Measurements from ENCODE around the gene PLBD2.

Gene PLBD2

GRCh38 chr12:113358381-113359132, at the start of gene PLBD2:
Gene PLBD2, plus strand, starts transcription at chr12:113358587. Its CDS starts 14 bp downstream, at chr12:113358601.
- peak; percentile 87 for DNase-seq

DNA sequence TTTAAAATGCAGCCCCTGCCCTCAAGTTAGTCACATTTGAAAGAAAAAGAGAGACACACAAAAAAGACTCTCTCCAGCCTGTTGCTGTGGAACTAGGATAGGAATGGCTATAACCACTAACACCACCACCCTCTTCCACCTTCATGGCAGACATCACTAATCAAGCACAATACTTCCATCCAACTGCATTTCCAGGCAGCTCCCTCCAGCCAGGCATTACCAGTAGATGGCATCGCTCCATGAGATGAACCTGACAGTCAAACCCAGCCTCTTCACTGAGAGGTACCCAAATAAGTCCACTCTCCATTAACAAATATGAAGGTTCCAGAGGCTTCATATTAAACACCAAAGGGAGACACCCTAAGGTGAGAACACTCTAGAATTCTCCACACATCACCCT, 47.9 kb upstream of the PLBD2 start:
- no peak for DNase-seq

DNA sequence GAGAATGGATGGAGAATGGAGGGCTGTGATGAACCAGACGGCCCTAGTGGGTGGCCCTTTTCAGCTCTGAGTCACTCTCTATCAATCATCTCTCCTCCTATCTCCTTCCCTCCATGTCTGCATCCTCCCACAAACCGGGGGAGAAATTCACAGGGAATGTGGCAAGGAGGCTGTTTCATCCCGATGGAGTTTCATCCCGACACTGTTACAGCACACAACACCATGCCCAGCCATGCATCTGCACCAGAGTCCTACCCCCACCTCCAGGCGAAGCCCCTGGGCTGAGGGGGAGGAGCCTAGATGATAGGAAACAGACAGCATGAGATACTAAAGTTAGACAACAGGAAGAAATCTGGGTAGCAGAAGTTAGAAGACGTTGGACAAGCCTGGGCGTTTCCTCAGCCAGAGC, 44.3 kb upstream of the PLBD2 start:
- DNase-seq, result no peak

- no peak for DNase-seq
These were observed 43.0 kb upstream of the PLBD2 start for GRCh38 chr12:113315358-113315757.

DNA sequence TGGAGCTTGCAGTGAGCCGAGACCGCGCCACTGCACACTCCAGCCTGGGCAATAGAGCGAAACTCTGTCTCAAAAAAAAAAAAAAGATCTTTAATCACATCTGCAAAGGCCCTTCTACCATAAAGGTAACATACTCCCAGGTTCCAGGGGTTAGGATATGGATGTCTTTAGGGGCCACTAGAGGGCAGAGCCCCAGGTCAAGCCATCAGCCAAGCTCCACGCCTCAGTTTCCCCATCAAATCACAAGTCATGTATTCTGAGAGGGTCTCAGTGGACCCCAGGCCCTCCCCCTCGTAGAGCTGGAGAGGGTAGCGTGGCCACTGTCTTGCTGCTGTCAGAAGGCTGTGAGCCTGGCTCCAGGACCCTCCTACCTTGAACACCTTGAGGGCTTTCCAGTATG, 42.2 kb upstream of the PLBD2 start:
- no peak for DNase-seq

GRCh38 chr12:113317122-113317521, 41.3 kb upstream of the PLBD2 start:
- DNase-seq, result no peak

- no peak for DNase-seq
These were observed 40.2 kb upstream of the PLBD2 start for GRCh38 chr12:113318046-113318656.

DNA sequence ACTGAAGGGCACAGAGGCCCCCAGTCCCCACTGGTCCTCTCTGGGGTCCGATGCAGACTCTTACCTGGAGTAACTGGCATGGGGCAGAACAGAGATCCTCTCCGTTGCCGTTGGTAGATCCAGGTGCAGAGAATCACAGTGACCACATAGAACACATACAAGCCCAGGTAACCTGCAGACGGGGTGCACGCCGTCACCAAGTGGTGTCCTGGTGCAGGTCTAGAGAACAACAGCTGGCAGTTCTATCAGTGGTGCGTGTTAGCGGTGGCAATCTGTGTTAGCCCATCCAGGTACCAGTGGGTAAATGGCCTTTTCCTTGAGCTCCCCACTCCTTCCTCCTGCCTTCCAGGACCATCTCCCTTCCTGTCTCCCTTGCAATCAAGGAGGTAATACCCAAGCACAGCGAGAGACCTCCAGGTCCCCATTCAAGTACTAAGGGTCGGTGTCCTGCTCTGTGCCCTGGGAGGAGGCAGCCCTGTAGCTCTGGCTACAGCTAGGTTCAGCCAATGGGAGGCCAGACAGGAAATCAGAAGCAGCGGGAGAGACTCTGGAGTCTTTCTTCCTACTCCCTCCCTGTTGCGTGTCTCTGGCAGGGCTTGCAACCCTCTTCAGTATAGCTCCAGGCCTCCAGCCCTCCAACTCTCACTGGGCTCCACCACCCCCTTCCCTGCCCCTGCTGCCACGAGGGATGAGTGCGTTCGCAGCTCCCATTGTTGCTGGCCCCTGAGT, 39.3 kb upstream of the PLBD2 start:
- no peak for DNase-seq

DNA sequence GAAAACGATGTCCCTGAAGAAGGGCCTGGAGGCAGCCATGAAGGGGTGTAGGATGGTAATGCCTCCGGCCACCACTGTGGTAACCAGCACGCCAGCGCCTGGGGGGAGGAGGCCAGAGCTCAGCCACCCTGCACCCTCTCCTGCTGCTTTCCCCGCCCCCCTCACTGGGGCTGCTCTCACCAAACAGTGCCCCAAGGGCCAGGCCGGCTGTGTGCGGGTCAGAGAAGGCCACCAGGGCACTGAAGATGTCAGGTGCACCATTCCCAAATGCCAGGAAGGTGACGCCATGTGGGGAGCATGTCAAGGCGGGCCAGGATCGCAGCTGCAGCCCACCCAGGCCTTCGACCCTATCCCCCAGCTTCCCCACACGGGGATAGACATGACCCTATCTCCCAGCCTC, 38.0 kb upstream of the PLBD2 start:
- DNase-seq, result no peak

DNA sequence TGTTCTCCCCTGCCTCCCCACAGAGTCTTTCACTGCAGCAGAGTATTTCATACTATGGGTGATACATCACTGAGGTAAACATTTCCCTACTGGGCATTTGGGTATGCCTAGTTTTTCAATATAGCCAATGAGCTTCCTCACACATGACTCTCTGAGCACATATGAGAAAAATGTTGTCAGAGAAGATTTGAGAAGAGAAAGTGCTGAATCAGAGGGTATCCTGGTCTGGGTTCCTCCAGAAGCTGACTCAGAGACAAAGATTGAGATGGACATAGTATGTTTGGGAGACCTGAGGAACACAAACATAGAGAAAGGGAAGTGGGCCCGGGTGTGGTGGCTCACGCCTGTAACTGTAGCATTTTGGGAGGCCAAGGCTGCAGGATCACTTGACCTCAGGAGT, 36.0 kb upstream of the PLBD2 start:
- peak; percentile 2 for DNase-seq

- no peak for DNase-seq
These were observed 32.5 kb upstream of the PLBD2 start for GRCh38 chr12:113325916-113326315.

DNA sequence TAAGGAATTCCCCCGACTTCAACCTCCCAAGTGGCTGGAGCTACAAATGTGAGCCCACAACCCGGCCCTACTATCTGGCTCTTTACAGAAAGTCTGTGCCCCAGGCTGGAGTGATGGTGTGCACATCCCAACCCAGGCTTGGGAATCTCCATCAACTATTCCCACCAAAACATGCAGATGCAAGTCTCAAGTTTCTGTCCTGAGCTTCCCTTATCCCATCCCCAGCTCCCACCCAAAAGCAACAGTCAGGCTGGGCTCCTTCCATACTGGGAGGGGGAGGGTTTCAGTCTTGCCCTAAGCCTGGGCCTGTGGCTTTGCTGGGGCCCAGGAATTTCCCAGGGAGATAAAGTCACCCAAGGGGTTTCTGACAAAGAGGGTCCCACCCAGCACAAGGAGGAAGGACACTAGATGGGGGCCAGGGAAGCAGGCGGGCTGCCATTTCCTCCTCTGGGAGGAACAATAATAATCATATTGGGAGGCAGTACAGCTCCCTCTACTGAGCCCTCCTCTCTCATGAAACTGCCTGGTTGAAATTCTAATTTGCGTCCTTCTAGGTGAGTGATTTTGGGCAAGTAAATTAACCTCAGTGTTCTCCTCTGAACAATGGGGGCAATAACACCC, 31.5 kb upstream of the PLBD2 start:
- DNase-seq, result no peak

GRCh38 chr12:113328368-113328889, 30.0 kb upstream of the PLBD2 start:
- no peak for DNase-seq

- DNase-seq, result no peak
These were observed 29.2 kb upstream of the PLBD2 start for GRCh38 chr12:113329022-113329790.

GRCh38 chr12:113329791-113330417, 28.5 kb upstream of the PLBD2 start:
- no peak for DNase-seq

DNA sequence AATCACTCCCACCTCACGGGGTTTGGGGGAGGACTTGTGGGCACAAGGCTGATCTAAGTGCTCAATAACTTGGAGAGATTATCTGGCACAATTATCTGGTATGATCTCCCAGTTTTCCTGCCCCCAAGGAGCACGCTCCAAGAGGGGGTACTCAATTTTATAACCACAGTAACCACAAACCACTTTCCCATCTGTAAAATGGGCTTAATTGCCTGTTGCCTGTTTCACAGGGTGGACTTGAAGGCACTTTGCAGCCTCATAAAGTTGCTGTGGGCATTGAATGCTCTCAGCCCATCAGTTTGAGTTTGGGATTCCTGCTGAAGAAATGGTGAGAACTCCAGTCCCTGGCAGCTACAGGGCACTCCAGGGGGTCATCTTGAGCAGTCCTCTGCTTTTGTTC, 27.9 kb upstream of the PLBD2 start:
- DNase-seq, result no peak

DNA sequence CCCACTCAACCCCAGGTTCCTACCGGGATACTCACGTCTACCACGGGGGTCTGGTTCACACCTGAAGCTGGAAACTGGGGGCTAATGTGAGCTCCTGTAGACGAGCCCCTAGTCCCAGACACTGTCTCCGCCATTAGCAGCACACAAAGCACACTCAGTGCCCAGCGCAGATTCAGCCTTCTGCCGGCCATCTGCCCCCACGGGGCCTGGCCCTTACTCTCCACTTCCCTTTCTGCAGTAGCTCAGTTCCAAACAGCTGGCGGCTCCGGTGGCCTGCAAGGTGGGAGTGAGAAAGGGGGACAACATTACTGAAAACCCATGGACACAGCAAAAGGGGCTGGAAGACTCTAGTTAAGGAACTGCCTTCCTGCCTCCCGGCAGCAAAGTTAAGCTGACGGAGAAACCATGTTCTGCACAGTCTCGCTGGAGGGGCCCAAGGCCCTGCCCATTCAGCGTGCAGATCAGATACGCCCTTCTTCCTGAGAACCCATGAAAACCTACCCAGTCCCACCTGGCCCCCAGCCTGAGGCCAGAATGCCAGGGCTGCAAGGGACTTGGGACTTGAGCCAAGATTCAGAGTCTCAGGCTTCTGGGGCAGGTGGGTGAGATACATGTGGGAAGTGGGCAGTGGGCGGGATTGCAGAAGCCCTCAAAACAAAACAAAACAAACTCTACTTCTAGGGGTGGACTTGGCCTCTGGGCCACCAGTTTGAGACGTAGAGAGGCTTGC, 25.5 kb upstream of the PLBD2 start:
- DNase-seq, result no peak

DNA sequence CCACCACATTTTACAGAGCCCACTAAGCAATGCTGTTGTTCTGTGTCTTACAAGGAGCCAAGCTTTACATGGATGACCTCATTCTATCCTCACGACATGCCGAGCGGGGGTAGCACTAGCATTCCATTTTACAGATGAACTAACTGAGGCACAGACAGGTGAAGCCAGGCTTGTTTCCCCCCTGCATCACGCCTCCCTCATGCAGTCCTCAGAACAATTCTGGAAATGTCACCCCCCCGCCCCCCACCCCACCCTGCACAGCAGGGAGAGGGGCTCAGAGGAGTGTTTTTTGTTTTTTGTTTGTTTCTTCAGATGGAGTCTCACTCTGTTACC, 25.0 kb upstream of the PLBD2 start:
- DNase-seq, result no peak

GRCh38 chr12:113333877-113334785, 24.3 kb upstream of the PLBD2 start:
- DNase-seq, result no peak

Data from T1000 (cell line).